Upper lobe of left lung (tissue), 4 donors: ENCODE results near the gene LSM10.

Experiments used
- POLR2AphosphoS5 ChIP-seq, 2 donors: sonication (generic); formaldehyde crosslinking; IDR thresholded peaks; one replicate each; pipeline ENCODE4 v1.5.1; 2017; ENCODE audit warnings: antibody characterized with exemption in 2 of 2
- TF ChIP-seq, protein P1 (sequence below), 6 experiments: fragments of 450-650 bp in 4 of 6; fragments of 200-600 bp in 2 of 6; sonication (generic) in 2 of 6; IDR thresholded peaks; one replicate each; pipeline ENCODE4 v1.5.1; 2016 to 2019; ENCODE audit warnings: antibody characterized with exemption in 6 of 6

DNA sequence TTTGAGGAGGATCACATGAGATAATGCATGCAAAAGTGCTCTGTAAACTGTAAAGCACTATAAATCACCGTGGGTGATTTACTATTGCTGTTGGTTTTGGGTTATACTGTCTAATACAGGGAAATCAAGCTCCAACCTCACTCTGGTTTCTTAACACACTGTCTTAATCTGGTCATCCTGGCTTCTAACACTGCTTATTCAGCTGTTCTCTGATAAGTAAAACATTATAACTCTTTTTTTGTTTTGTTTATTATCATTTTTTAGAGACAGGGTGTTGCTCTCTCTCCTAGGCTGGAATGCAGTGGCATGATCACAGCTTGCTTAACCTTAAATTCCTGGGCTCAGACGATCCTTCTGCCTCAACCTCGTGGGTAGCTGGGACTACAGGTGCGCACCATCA, 21.9 kb upstream of the LSM10 start:
- TF ChIP-seq, protein P1, sequence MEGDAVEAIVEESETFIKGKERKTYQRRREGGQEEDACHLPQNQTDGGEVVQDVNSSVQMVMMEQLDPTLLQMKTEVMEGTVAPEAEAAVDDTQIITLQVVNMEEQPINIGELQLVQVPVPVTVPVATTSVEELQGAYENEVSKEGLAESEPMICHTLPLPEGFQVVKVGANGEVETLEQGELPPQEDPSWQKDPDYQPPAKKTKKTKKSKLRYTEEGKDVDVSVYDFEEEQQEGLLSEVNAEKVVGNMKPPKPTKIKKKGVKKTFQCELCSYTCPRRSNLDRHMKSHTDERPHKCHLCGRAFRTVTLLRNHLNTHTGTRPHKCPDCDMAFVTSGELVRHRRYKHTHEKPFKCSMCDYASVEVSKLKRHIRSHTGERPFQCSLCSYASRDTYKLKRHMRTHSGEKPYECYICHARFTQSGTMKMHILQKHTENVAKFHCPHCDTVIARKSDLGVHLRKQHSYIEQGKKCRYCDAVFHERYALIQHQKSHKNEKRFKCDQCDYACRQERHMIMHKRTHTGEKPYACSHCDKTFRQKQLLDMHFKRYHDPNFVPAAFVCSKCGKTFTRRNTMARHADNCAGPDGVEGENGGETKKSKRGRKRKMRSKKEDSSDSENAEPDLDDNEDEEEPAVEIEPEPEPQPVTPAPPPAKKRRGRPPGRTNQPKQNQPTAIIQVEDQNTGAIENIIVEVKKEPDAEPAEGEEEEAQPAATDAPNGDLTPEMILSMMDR (IDR thresholded peaks at IDR 0.05): no peak
- TF ChIP-seq POLR2AphosphoS5 (IDR thresholded peaks at IDR 0.05): no peak
